ENCODE results near the gene KCNK6. TPM values are rescaled to one million over a fixed set of nuclear protein-coding genes. Genes with fewer than 3 reads are reported as not detected.

KCNK6 gene
- total and polyA plus RNA-seq, 2 donors from 2014 or later: 2.2 to 7.2 TPM

GRCh38 chr19:38294090-38294489 lies 25.6 kb upstream of the KCNK6 start:
- H3K4me1 ChIP-seq (ENCODE audit: control insufficient read depth in 2 of 3, insufficient read depth in 2 of 3, low read depth in 1 of 3, low read length in 3 of 3): no peaks in the 10 kb centered on the region
- H3K9ac ChIP-seq (ENCODE audit: low read length in 3 of 3): no peak overlapping the region
- H3K9me3 ChIP-seq (ENCODE audit: control insufficient read depth in 2 of 3, insufficient read depth in 1 of 3, low read length in 3 of 3): no peaks in the 10 kb centered on the region
- H3K36me3 ChIP-seq (ENCODE audit: control insufficient read depth in 2 of 3, insufficient read depth in 3 of 3, low read length in 3 of 3): peaks cover 0 to 27% (median 14%) of the 10 kb centered on the region in 3 donors
- intact Hi-C loops (cut with DNase I): no loop called here
- H3K27me3 ChIP-seq (ENCODE audit: control insufficient read depth, insufficient read depth, low read length): no peaks in the 10 kb centered on the region
- FAIRE-seq: no peak
- TF ChIP-seq CTCF (IDR thresholded peaks at IDR 0.05; ENCODE audit: borderline replicate concordance, extremely low read depth, insufficient read depth): no peak
- no peak overlapping the region for H3K4me3 ChIP-seq (ENCODE audit: low read length in 3 of 3)
- no peak for DNase-seq
- no peak overlapping the region for H3K27ac ChIP-seq (ENCODE audit: low read depth in 2 of 2, low read length in 2 of 2)

GRCh38 chr19:38298821-38299680 lies 20.6 kb upstream of the KCNK6 start:
- Histone ChIP-seq H3K9me3 (ENCODE audit: control insufficient read depth in 2 of 3, insufficient read depth in 1 of 3, low read length in 3 of 3) (no peaks in the 10 kb centered on the region), H3K36me3 (ENCODE audit: control insufficient read depth in 2 of 3, insufficient read depth in 3 of 3, low read length in 3 of 3) (no peaks in the 10 kb centered on the region), H3K4me1 (ENCODE audit: control insufficient read depth in 2 of 3, insufficient read depth in 2 of 3, low read depth in 1 of 3, low read length in 3 of 3) (peaks cover 0 to 4% (median 0%) of the 10 kb centered on the region in 3 donors), H3K27ac (ENCODE audit: low read depth in 2 of 2, low read length in 2 of 2) (peak overlapping the region in 1 of 2 donors; percentile 13), H3K27me3 (ENCODE audit: control insufficient read depth, insufficient read depth, low read length) (no peaks in the 10 kb centered on the region), H3K9ac (ENCODE audit: low read length in 3 of 3) (no peak overlapping the region), H3K4me3 (ENCODE audit: low read length in 3 of 3) (no peak overlapping the region)
- intact Hi-C loops (cut with DNase I): no loop called here
- FAIRE-seq (no peak), DNase-seq (no peak)
- TF ChIP-seq CTCF (IDR thresholded peaks at IDR 0.05; ENCODE audit: borderline replicate concordance, extremely low read depth, insufficient read depth): no peak

GRCh38 chr19:38303517-38304351 lies 15.9 kb upstream of the KCNK6 start, which contains the start of gene C19orf33:
TSS of gene C19orf33 (plus strand) at chr19:38304251. CDS start at chr19:38304262, 11 bp downstream.
- H3K27ac ChIP-seq (ENCODE audit: low read depth in 2 of 2, low read length in 2 of 2): peak within 1 kb of the TSS in 1 of 2 donors; percentile 71
- H3K9me3 ChIP-seq (ENCODE audit: control insufficient read depth in 2 of 3, insufficient read depth in 1 of 3, low read length in 3 of 3): no peaks in the 10 kb centered on the region
- intact Hi-C loops (cut with DNase I): no loop called here
- peaks cover 0 to 5% (median 5%) of the 10 kb centered on the region in 3 donors for H3K36me3 ChIP-seq (ENCODE audit: control insufficient read depth in 2 of 3, insufficient read depth in 3 of 3, low read length in 3 of 3)
- H3K9ac ChIP-seq (ENCODE audit: low read length in 3 of 3): no peak within 1 kb of the TSS
- FAIRE-seq (no peak), DNase-seq (peak in 3 of 5 donors; percentile 49 to 93 (median 68))
- TF ChIP-seq CTCF (IDR thresholded peaks at IDR 0.05; ENCODE audit: borderline replicate concordance, extremely low read depth, insufficient read depth): no peak
- peaks cover 0 to 4% (median 0%) of the 10 kb centered on the region in 3 donors for H3K4me1 ChIP-seq (ENCODE audit: control insufficient read depth in 2 of 3, insufficient read depth in 2 of 3, low read depth in 1 of 3, low read length in 3 of 3)
- peak within 1 kb of the TSS in 1 of 3 donors; percentile 25 for H3K4me3 ChIP-seq (ENCODE audit: low read length in 3 of 3)
- H3K27me3 ChIP-seq (ENCODE audit: control insufficient read depth, insufficient read depth, low read length): no peaks in the 10 kb centered on the region

Measured in kidney (tissue), 14 donors.